K562 (cell line): ENCODE results near the gene SLTM. TPM values are rescaled to one million over a fixed set of nuclear protein-coding genes. Genes with fewer than 3 reads are reported as not detected.

Source experiments
- CSDE1 ChIP-seq, 2 experiments: fragments of 450-650 bp; IDR thresholded peaks; 2 replicates each; pipeline ENCODE4 v1.6.1; 2016; ENCODE audit warnings: mild to moderate bottlenecking in 1 of 2
- ELF1 ChIP-seq: fragments of 200-800 bp; sonication (Bioruptor generic); IDR thresholded peaks from 2 replicates; pipeline ENCODE4 v1.6.1; 2016; ENCODE audit warnings: missing genetic modification characterization, missing compliant biosample characterization
- GTF2A2 ChIP-seq: IDR thresholded peaks from 2 replicates; pipeline ENCODE4 v1.6.1; 2016; ENCODE audit warnings: mild to moderate bottlenecking, missing genetic modification characterization, missing compliant biosample characterization
- GTF2E2 ChIP-seq: fragments of 200-800 bp; sonication (Bioruptor generic); IDR thresholded peaks from 2 replicates; pipeline ENCODE4 v1.6.1; 2016; ENCODE audit warnings: missing genetic modification characterization, missing compliant biosample characterization
- KAT7 ChIP-seq: sonication (generic); formaldehyde crosslinking; IDR thresholded peaks from 2 replicates; pipeline ENCODE4 v1.8.0; 2022; ENCODE audit warnings: missing genetic modification reagents, mild to moderate bottlenecking, borderline replicate concordance
- KDM5B ChIP-seq: fragments of 200-600 bp; sonication (generic); IDR thresholded peaks from 2 replicates; pipeline ENCODE4 v1.6.1; 2012; ENCODE audit warnings: low read depth, mild to moderate bottlenecking, moderate library complexity, low read length, control low read depth, inconsistent platforms; ENCODE audit not compliant: insufficient replicate concordance
- PTRF ChIP-seq: fragments of 450-650 bp; IDR thresholded peaks from 2 replicates; pipeline ENCODE4 v1.6.1; 2016; ENCODE audit warnings: mild to moderate bottlenecking, missing genetic modification characterization, missing compliant biosample characterization
- SRSF9 ChIP-seq: fragments of 200-400 bp; formaldehyde crosslinking; IDR thresholded peaks from 2 replicates; pipeline ENCODE4 v1.6.1; 2017; ENCODE audit warnings: low read depth, low read length, borderline replicate concordance
- ZNF408 ChIP-seq: fragments of 250-450 bp; sonication (Bioruptor Pico); IDR thresholded peaks from 2 replicates; pipeline ENCODE4 v1.4.0; 2020; ENCODE audit warnings: low read depth, mild to moderate bottlenecking, moderate library complexity
- polyA plus RNA-seq, 8 experiments: library from polyadenylated mRNA; depleted of rRNA in 4 of 8; stranded (reverse) in 5 of 8; unstranded in 3 of 8; fragments of >200 nt; fragmentation: Nextera tagmentation in 2 of 8; fragmentation: Illumina TruSeq in 1 of 8; extraction: Ambion mirVana in 2 of 8; extraction: Trizol in 1 of 8; gene quantifications; 2 replicates each; pipeline versions ENCODE4 v1.2.1 to v1.2.3, GENCODE V29; 2011 to 2014; ENCODE audit warnings: inconsistent platforms in 1 of 8, missing spikeins in 1 of 8
- total RNA-seq, 7 experiments: library from RNA; depleted of rRNA in 6 of 7; stranded (reverse); fragments of >200 nt in 6 of 7; fragmentation: Illumina TruSeq in 2 of 7; extraction: Trizol in 2 of 7; gene quantifications; 2 replicates each; pipeline versions ENCODE4 v1.2.1 to v1.2.3, GENCODE V29; 2011 to 2021; ENCODE audit warnings: low replicate concordance in 1 of 7
- TF ChIP-seq, protein P1 (sequence below): sonication (generic); formaldehyde crosslinking; IDR thresholded peaks from 2 replicates; pipeline ENCODE4 v1.8.1; 2023; ENCODE audit warnings: mild to moderate bottlenecking, missing genetic modification reagents
- TF ChIP-seq, protein P2 (sequence below): fragments of 200-800 bp; sonication (Bioruptor generic); IDR thresholded peaks from 2 replicates; pipeline ENCODE4 v1.6.1; 2017; ENCODE audit warnings: missing genetic modification characterization, missing compliant biosample characterization
- TF ChIP-seq, protein P3 (sequence below): fragments of 450-650 bp; IDR thresholded peaks from 2 replicates; pipeline ENCODE4 v1.6.1; 2016; ENCODE audit warnings: antibody characterized with exemption

SLTM gene
- total and polyA plus RNA-seq, 9 of the 15 experiments (the other 6 are each of a cell fraction or from before 2014, with no cell fraction given) = 39.5 to 163 (median 102) TPM

DNA sequence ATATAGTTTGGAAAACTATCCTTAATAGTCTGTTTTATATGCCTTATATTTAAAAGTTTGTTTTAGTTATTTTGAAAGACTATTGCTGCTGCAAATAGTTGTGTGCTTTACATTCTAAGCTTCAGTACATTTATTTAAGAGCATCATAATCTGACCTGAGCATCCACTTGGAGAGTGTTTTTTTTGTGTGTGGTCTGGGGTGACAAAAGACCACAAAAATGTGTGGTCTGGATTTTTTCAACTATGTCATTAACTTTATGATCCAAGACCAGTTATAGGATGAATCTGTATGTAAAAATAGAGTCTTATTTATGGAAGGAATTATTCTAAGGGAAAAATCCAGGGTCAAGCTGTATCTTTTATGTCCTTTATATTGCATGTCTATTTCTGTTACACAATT lies 77.4 kb downstream of the SLTM start (continued):
- TF ChIP-seq PTRF (tag) (no peak), GTF2A2 (tag) (no peak), KAT7 (CRISPR knock-in tag) (no peak), SRSF9 (no peak), CSDE1 (IDR thresholded peaks at IDR 0.05) (no peak), GTF2E2 (tag) (no peak), KDM5B (no peak), ZNF408 (CRISPR knock-in tag) (no peak), ELF1 (tag) (no peak)
- TF ChIP-seq, protein P1, sequence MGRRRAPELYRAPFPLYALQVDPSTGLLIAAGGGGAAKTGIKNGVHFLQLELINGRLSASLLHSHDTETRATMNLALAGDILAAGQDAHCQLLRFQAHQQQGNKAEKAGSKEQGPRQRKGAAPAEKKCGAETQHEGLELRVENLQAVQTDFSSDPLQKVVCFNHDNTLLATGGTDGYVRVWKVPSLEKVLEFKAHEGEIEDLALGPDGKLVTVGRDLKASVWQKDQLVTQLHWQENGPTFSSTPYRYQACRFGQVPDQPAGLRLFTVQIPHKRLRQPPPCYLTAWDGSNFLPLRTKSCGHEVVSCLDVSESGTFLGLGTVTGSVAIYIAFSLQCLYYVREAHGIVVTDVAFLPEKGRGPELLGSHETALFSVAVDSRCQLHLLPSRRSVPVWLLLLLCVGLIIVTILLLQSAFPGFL (CRISPR knock-in tag) = no peak
- TF ChIP-seq, protein P2, sequence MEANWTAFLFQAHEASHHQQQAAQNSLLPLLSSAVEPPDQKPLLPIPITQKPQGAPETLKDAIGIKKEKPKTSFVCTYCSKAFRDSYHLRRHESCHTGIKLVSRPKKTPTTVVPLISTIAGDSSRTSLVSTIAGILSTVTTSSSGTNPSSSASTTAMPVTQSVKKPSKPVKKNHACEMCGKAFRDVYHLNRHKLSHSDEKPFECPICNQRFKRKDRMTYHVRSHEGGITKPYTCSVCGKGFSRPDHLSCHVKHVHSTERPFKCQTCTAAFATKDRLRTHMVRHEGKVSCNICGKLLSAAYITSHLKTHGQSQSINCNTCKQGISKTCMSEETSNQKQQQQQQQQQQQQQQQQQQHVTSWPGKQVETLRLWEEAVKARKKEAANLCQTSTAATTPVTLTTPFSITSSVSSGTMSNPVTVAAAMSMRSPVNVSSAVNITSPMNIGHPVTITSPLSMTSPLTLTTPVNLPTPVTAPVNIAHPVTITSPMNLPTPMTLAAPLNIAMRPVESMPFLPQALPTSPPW (CRISPR knock-in tag) = no peak
- TF ChIP-seq, protein P3, sequence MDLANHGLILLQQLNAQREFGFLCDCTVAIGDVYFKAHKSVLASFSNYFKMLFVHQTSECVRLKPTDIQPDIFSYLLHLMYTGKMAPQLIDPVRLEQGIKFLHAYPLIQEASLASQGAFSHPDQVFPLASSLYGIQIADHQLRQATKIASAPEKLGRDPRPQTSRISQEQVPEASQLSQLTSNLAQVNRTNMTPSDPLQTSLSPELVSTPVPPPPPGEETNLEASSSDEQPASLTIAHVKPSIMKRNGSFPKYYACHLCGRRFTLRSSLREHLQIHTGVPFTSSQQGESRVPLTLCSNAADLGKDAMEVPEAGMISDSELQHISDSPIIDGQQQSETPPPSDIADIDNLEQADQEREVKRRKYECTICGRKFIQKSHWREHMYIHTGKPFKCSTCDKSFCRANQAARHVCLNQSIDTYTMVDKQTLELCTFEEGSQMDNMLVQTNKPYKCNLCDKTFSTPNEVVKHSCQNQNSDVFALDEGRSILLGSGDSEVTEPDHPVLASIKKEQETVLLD = no peak
